ENCODE data around the gene TCP11L2. TPM values are rescaled to one million over a fixed set of nuclear protein-coding genes. Genes with fewer than 3 reads are reported as not detected.

TCP11L2 gene
- total RNA-seq, 6 experiments from 2014 or later = 13.4 to 21.9 (median 15.6) TPM

- DNase-seq = no peak
- TF ChIP-seq, protein P1, sequence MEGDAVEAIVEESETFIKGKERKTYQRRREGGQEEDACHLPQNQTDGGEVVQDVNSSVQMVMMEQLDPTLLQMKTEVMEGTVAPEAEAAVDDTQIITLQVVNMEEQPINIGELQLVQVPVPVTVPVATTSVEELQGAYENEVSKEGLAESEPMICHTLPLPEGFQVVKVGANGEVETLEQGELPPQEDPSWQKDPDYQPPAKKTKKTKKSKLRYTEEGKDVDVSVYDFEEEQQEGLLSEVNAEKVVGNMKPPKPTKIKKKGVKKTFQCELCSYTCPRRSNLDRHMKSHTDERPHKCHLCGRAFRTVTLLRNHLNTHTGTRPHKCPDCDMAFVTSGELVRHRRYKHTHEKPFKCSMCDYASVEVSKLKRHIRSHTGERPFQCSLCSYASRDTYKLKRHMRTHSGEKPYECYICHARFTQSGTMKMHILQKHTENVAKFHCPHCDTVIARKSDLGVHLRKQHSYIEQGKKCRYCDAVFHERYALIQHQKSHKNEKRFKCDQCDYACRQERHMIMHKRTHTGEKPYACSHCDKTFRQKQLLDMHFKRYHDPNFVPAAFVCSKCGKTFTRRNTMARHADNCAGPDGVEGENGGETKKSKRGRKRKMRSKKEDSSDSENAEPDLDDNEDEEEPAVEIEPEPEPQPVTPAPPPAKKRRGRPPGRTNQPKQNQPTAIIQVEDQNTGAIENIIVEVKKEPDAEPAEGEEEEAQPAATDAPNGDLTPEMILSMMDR (IDR thresholded peaks at IDR 0.05) = no peak
- Mint-ChIP-seq H3K9me3 (no peaks in the 10 kb centered on the region), H3K4me3 (no peak overlapping the region), H3K27ac (no peak overlapping the region), H3K36me3 (ENCODE audit: low read depth) (peaks cover 10% of the 10 kb centered on the region; the same call in 1 of the 2 replicates), H3K27me3 (ENCODE audit: insufficient read depth) (no peaks in the 10 kb centered on the region), H3K4me1 (ENCODE audit: low read depth) (no peaks in the 10 kb centered on the region)
Measured at GRCh38 chr12:106327309-106327869, 24.9 kb downstream of the TCP11L2 start.

DNA sequence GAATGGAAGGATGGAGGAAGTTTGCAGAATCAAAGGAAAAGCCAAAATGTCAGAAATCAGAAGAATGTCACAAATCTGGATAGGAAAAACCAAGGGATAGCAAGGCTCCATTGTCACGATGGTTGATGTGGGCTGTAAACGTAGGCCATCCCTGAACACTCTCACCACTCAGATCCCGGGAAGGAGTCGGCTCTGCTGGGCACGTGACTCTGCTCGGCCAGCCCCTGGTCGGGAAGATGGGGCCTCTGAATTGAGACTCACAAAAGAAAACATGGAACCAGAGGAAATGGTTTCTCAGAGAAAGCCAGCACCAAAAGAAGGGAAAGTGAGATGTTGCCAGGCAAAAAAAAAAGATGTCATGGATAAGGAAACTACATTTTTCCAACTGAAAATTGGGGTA, 26.2 kb downstream of the TCP11L2 start:
- no peak overlapping the region for H3K4me3 Mint-ChIP-seq
- H3K9me3 Mint-ChIP-seq = no peaks in the 10 kb centered on the region
- no peaks in the 10 kb centered on the region for H3K27me3 Mint-ChIP-seq (ENCODE audit: insufficient read depth)
- TF ChIP-seq, protein P1 (IDR thresholded peaks at IDR 0.05) = no peak
- peaks cover 5% of the 10 kb centered on the region; the same call in 1 of the 2 replicates for H3K36me3 Mint-ChIP-seq (ENCODE audit: low read depth)
- DNase-seq = no peak
- H3K27ac Mint-ChIP-seq = no peak overlapping the region
- H3K4me1 Mint-ChIP-seq (ENCODE audit: low read depth) = peaks cover 2% of the 10 kb centered on the region; the same call in 1 of the 2 replicates

DNA sequence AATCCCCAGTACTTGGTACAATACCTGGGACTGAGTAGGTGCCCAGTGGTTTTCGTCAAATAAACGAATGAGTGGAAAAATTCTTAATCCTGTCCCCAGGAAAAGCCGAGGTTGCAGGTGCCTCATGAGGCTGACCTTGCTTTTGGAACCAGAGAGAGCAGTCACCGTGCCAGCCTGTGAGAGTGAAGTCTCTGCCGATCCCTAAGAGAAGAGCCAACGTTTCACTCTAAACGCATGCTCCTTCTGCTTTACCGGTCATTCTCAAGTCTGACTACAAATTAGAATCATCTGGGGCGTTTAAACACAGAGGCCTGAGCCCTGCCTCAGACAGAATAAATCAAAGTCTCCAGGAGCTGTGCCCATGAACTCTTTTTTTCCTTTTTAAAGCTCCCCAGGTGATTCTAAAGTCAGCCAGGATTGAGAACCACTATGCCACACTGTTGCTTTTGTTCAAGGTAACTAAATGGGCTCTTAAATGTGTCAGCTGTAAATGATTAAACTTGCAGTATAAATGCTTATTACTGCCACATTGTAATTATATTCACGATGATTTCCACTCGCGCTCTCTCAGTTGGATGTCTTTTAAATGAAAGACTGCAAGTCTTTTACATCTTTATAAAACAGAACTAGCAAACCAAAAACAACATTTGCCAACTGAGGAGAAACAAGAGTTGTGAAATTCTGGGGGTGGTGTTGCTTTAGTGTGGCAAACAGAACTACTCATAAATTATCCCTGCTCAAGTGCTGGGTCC, 26.9 kb downstream of the TCP11L2 start:
- no peak for DNase-seq
- H3K36me3 Mint-ChIP-seq (ENCODE audit: low read depth) = peaks cover 5% of the 10 kb centered on the region; the same call in 1 of the 2 replicates
- no peak overlapping the region for H3K4me3 Mint-ChIP-seq
- no peaks in the 10 kb centered on the region for H3K27me3 Mint-ChIP-seq (ENCODE audit: insufficient read depth)
- H3K4me1 Mint-ChIP-seq (ENCODE audit: low read depth) = peaks cover 6% of the 10 kb centered on the region; the same call in 1 of the 2 replicates
- TF ChIP-seq, protein P1 (IDR thresholded peaks at IDR 0.05) = no peak
- H3K27ac Mint-ChIP-seq = no peak overlapping the region
- H3K9me3 Mint-ChIP-seq = no peaks in the 10 kb centered on the region

- TF ChIP-seq, protein P1 (IDR thresholded peaks at IDR 0.05) = no peak
- Mint-ChIP-seq H3K27me3 (ENCODE audit: insufficient read depth) (no peaks in the 10 kb centered on the region), H3K36me3 (ENCODE audit: low read depth) (no peaks in the 10 kb centered on the region), H3K27ac (no peak overlapping the region), H3K4me1 (ENCODE audit: low read depth) (peaks cover 14% of the 10 kb centered on the region), H3K4me3 (no peak overlapping the region), H3K9me3 (no peaks in the 10 kb centered on the region)
- no peak for DNase-seq
Measured at GRCh38 chr12:106331599-106331998, 29.1 kb downstream of the TCP11L2 start.

DNA sequence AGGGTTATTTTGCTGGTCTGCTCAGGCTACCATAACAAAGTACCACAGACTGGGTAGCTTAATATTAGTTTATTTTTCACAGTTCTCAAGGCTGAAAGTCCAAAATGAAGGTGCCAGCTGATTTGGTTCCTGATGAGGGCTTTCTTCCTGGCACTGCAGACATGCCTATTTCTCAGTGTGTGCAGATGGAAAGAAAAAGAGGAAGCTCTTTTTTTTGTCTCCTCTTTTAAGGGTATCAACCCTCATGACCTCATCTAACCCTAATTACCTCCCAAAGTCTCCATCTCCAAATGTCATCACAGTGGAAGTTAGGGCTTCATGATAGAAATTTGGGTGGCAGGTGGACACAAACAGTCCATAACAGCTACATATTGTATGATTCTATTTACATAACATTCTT, 30.0 kb downstream of the TCP11L2 start:
- TF ChIP-seq, protein P1 (IDR thresholded peaks at IDR 0.05) = no peak
- peaks cover 19% of the 10 kb centered on the region for H3K4me1 Mint-ChIP-seq (ENCODE audit: low read depth)
- no peak overlapping the region for H3K27ac Mint-ChIP-seq
- no peak for DNase-seq
- no peaks in the 10 kb centered on the region for H3K36me3 Mint-ChIP-seq (ENCODE audit: low read depth)
- H3K27me3 Mint-ChIP-seq (ENCODE audit: insufficient read depth) = no peaks in the 10 kb centered on the region
- no peaks in the 10 kb centered on the region for H3K9me3 Mint-ChIP-seq
- no peak overlapping the region for H3K4me3 Mint-ChIP-seq
